MCF 10A (cell line): Measurements from ENCODE around the gene TMEM19. TPM values are rescaled to one million over a fixed set of nuclear protein-coding genes. Genes with fewer than 3 reads are reported as not detected.

Experiments used
- BruUV-seq: library from RNA; stranded (reverse); fragments of 400-500 nt; replicated peaks from 2 replicates; lab custom pipeline; 2021; lab: Mats Ljungman, UMichigan
- CTCF ChIA-PET: fragments of 300-600 bp; sonication (Branson Sonifier 250); formaldehyde crosslinking; extraction: SDS; loops from one replicate; lab custom pipeline; 2021; ENCODE audit warnings: antibody characterized with exemption, inconsistent platforms; lab: Yijun Ruan, JAX
- POLR2A ChIA-PET: fragments of 300-600, 350-650 bp; sonication (Branson Sonifier 250); formaldehyde crosslinking; extraction: SDS; loops from one replicate; lab custom pipeline; 2020; ENCODE audit warnings: antibody characterized with exemption, inconsistent platforms; lab: Yijun Ruan, JAX
- DNase-seq: peaks from one replicate; pipeline ENCODE4 v3.0.0-alpha.2; 2018; ENCODE audit not compliant: unreplicated experiment
- H3K27ac Mint-ChIP-seq: one replicate; pipeline ENCODE4 v1.8.0; 2022; ENCODE audit warnings: mild to moderate bottlenecking, low read depth, mixed read lengths; ENCODE audit not compliant: unreplicated experiment
- H3K27me3 Mint-ChIP-seq: one replicate; pipeline ENCODE4 v1.8.0; 2022; ENCODE audit warnings: mixed read lengths; ENCODE audit not compliant: insufficient read depth, unreplicated experiment
- H3K36me3 Mint-ChIP-seq: one replicate; pipeline ENCODE4 v1.8.0; 2022; ENCODE audit warnings: mild to moderate bottlenecking, moderate library complexity, mixed read lengths; ENCODE audit not compliant: insufficient read depth, unreplicated experiment
- H3K4me1 Mint-ChIP-seq: one replicate; pipeline ENCODE4 v1.8.0; 2022; ENCODE audit warnings: mixed read lengths; ENCODE audit not compliant: insufficient read depth, unreplicated experiment
- H3K4me3 Mint-ChIP-seq: one replicate; pipeline ENCODE4 v1.8.0; 2022; ENCODE audit warnings: mild to moderate bottlenecking, moderate library complexity, mixed read lengths; ENCODE audit not compliant: unreplicated experiment
- H3K9me3 Mint-ChIP-seq: one replicate; pipeline ENCODE4 v1.8.0; 2022; ENCODE audit warnings: mixed read lengths; ENCODE audit not compliant: unreplicated experiment
- intact Hi-C: fragments of 100-400 bp; cut with micrococcal nuclease; formaldehyde crosslinking; loops from 2 replicates; pipeline ENCODE4 v1.14.1; 2022
- total RNA-seq: library from RNA; stranded (reverse); gene quantifications from 2 replicates; pipeline ENCODE4 v1.2.3, GENCODE V29; 2022
- TF ChIP-seq, protein P1 (sequence below): fragments of 200-600 bp; IDR thresholded peaks from one replicate; pipeline ENCODE4 v1.8.0; 2022; ENCODE audit warnings: antibody characterized with exemption, mild to moderate bottlenecking; ENCODE audit not compliant: unreplicated experiment

The TMEM19 gene
- total RNA-seq, 1 experiment from 2014 or later = 7.3 TPM

GRCh38 chr12:71710276-71711125 lies 24.6 kb downstream of the TMEM19 start:
- intact Hi-C loops = loop anchor here (2.0 kb wide), 1 partner anchor 48 kb away; the partner anchor contains the start of gene ZFC3H1
- H3K36me3 Mint-ChIP-seq = no peaks in the 10 kb centered on the region

GRCh38 chr12:71718611-71719010 lies 32.7 kb downstream of the TMEM19 start:
- ChIA-PET POLR2A (interaction anchor here (1.0 to 7.3 kb wide), 6 partner anchors 10 to 55 kb away, joined by 3 to 83 read pairs (median 12); partner anchors contain the start of genes THAP2, TMEM19 and ZFC3H1), CTCF (interaction anchor here (1.1 to 7.7 kb wide), 2 partner anchors 27 to 32 kb away, joined by 4 to 46 read pairs; partner anchors contain the start of gene TMEM19)
- BruUV-seq = no TSS peak
- H3K4me1 Mint-ChIP-seq = peaks cover 7% of the 10 kb centered on the region
- no peaks in the 10 kb centered on the region for H3K36me3 Mint-ChIP-seq
- intact Hi-C loops = no loop called here
- no peak overlapping the region for H3K27ac Mint-ChIP-seq
- H3K9me3 Mint-ChIP-seq = no peaks in the 10 kb centered on the region
- TF ChIP-seq, protein P1, sequence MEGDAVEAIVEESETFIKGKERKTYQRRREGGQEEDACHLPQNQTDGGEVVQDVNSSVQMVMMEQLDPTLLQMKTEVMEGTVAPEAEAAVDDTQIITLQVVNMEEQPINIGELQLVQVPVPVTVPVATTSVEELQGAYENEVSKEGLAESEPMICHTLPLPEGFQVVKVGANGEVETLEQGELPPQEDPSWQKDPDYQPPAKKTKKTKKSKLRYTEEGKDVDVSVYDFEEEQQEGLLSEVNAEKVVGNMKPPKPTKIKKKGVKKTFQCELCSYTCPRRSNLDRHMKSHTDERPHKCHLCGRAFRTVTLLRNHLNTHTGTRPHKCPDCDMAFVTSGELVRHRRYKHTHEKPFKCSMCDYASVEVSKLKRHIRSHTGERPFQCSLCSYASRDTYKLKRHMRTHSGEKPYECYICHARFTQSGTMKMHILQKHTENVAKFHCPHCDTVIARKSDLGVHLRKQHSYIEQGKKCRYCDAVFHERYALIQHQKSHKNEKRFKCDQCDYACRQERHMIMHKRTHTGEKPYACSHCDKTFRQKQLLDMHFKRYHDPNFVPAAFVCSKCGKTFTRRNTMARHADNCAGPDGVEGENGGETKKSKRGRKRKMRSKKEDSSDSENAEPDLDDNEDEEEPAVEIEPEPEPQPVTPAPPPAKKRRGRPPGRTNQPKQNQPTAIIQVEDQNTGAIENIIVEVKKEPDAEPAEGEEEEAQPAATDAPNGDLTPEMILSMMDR = no peak
- no peak for DNase-seq
- H3K27me3 Mint-ChIP-seq = no peaks in the 10 kb centered on the region
- H3K4me3 Mint-ChIP-seq = no peak overlapping the region

More at GRCh38 chr12:71710276-71711125, 24.6 kb downstream of the TMEM19 start:
- no TSS peak for BruUV-seq
- peak; percentile 95 for DNase-seq
- H3K9me3 Mint-ChIP-seq = peaks cover 15% of the 10 kb centered on the region
- H3K27me3 Mint-ChIP-seq = no peaks in the 10 kb centered on the region
- H3K27ac Mint-ChIP-seq = peak overlapping the region; percentile 91
- TF ChIP-seq, protein P1 = no peak
- CTCF ChIA-PET = interaction anchor here (0.6 to 0.9 kb wide), 2 partner anchors 51 to 94 kb away, joined by 3 to 6 read pairs; no protein-coding TSS in a partner anchor
- POLR2A ChIA-PET = interaction anchor here (0.6 to 8.5 kb wide), 8 partner anchors 10 to 109 kb away, joined by 3 to 54 read pairs (median 6); partner anchors contain the start of genes RAB21, THAP2, TMEM19 and ZFC3H1
- H3K4me1 Mint-ChIP-seq = peaks cover 16% of the 10 kb centered on the region
- H3K4me3 Mint-ChIP-seq = peak overlapping the region; percentile 2

DNA sequence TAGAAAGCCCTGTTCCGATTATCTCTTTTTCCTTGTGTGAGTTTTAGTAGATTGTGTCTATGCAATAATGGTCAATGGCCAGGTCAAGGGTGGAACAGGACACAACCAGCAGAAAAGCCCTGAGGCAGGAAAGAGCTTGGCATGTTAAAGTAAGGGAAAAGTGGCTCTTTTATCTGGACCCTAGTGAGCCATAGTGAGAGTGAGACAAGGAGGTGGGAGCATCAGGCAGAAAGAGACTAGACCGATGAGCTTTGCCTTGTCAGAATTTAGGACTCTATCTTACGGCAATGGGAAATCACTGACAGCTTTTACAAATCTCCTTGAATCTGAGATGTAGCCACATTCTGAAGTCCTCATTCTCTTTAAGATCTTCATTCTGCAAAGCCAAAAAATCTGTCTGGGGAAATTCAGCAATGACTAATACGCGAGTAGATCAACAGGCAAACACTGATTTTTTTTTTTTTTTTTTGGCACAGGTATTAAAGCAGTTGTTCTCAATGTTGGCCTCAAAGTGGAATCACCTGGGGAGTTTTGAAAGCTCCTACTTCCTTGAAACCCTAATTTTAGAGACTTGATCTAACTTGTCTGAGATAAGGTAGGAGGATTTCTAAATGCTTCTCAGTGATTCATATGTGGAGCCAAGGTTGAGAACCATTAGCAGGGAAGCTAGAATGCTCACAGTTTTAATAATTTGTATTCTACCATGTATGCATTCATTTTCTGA lies 33.9 kb downstream of the TMEM19 start:
- Mint-ChIP-seq H3K36me3 (no peaks in the 10 kb centered on the region), H3K9me3 (no peaks in the 10 kb centered on the region), H3K4me1 (peaks cover 7% of the 10 kb centered on the region), H3K27ac (peak overlapping the region; percentile 30), H3K4me3 (no peak overlapping the region), H3K27me3 (no peaks in the 10 kb centered on the region)
- POLR2A ChIA-PET = interaction anchor here (0.6 to 7.3 kb wide), 17 partner anchors 9 to 1678 kb away, joined by 3 to 83 read pairs (median 5); partner anchors contain the start of genes RAB21, THAP2, TMEM19 and ZFC3H1
- DNase-seq = peak; percentile 92
- no TSS peak for BruUV-seq
- TF ChIP-seq, protein P1 = no peak
- intact Hi-C loops = loop anchor here (1.0 kb wide), 1 partner anchor 34 kb away; the partner anchor contains the start of gene TMEM19
- CTCF ChIA-PET = interaction anchor here (0.6 to 7.7 kb wide), 10 partner anchors 11 to 1974 kb away, joined by 3 to 46 read pairs (median 4); partner anchors contain the start of genes TMEM19 and ZFC3H1
